ENCODE data around the gene SACM1L. TPM values are rescaled to one million over a fixed set of nuclear protein-coding genes. Genes with fewer than 3 reads are reported as not detected.

SACM1L gene
- total and polyA plus RNA-seq, 2 of the 8 experiments (the other 6 are each of a cell fraction or from before 2014, with no cell fraction given) = 20.1 to 61.0 TPM

DNA sequence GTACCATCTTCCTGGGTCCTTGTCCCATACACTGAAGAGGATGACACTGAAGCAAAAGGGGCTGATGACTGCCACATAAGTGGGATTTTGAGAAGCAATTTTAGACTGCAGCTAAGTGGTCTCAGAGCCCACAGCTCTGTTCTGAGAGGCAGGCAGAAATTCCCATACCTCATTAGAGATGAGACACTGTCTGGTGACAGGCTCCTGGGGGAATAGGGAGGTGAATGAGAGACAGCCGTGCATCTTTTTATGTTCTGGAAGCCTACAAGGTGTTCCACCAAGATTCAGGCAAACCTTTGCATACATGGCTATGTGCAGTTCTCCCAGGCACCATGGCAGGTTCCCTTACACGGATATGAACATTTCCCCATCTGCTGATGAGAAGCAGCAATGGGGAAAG lies 47.4 kb upstream of the SACM1L start:
- Histone ChIP-seq H3K79me2 (ENCODE audit: control insufficient read depth in 1 of 2, insufficient read depth in 2 of 2, low read length in 2 of 2) (peaks cover 0 to 8% of the 10 kb centered on the region in 2 experiments; a peak in 1 of 4 replicates), H3K4me2 (ENCODE audit: insufficient read depth in 1 of 2, low read depth in 2 of 2, low read length in 2 of 2) (no peak overlapping the region), H3K9me3 (ENCODE audit: insufficient read depth in 2 of 2, low read depth in 1 of 2, low read length in 1 of 2) (no peaks in the 10 kb centered on the region), H4K8ac (ENCODE audit: extremely low read depth, insufficient read depth, low read length) (no peak overlapping the region), H3K27ac (ENCODE audit: low read depth, low read length) (no peak overlapping the region), H2BK20ac (ENCODE audit: low read length) (no peak overlapping the region), H3K14ac (ENCODE audit: insufficient read length) (no peak overlapping the region), H3K18ac (ENCODE audit: extremely low read depth, low read length) (no peak overlapping the region), H3K4me3 (ENCODE audit: extremely low read depth in 1 of 4, insufficient read depth in 2 of 4, low read depth in 3 of 4, low read length in 4 of 4) (no peak overlapping the region), H3K79me1 (ENCODE audit: low read depth, low read length) (peaks cover 6% of the 10 kb centered on the region), H3K4ac (replicated peaks; ENCODE audit: insufficient read length, low read depth, low read length) (no peak overlapping the region), H2BK5ac (ENCODE audit: low read depth, low read length) (no peak overlapping the region), H4K5ac (ENCODE audit: insufficient read length, low read depth, low read length) (no peak overlapping the region), H4K91ac (replicated peaks; ENCODE audit: insufficient read length, low read length) (no peak overlapping the region), H3K27me3 (replicated peaks in 1 of 4; ENCODE audit: control insufficient read depth in 3 of 4, extremely low read depth in 1 of 4, insufficient read depth in 3 of 4, low read length in 3 of 4) (no peaks in the 10 kb centered on the region), H3K56ac (replicated peaks; ENCODE audit: insufficient read length, low read depth, low read length) (no peak overlapping the region), H2BK120ac (replicated peaks; ENCODE audit: low read depth, low read length) (no peak overlapping the region), H3K36me3 (ENCODE audit: control insufficient read depth in 2 of 4, insufficient read depth in 4 of 4, low read length in 3 of 4) (0 out of 8 replicates have a peak, but pooled peaks cover 0 to 3% (median 0%) of the 10 kb centered on the region in 4 experiments), H2AK5ac (ENCODE audit: low read depth, low read length) (no peak overlapping the region), H4K20me1 (replicated peaks in 1 of 2; ENCODE audit: control insufficient read depth in 1 of 2, insufficient read depth in 2 of 2, low read length in 2 of 2) (peaks cover 3 to 4% of the 10 kb centered on the region in 2 experiments), H3K23ac (ENCODE audit: insufficient read length) (no peak overlapping the region), H2BK12ac (ENCODE audit: low read depth, low read length) (no peak overlapping the region), H2BK15ac (ENCODE audit: low read length) (no peak overlapping the region), H2AFZ (ENCODE audit: low read length) (no peak overlapping the region), H3K9ac (replicated peaks in 1 of 4; ENCODE audit: extremely low read depth in 1 of 4, low read depth in 3 of 4, low read length in 3 of 4) (no peak overlapping the region), H3K23me2 (ENCODE audit: low read depth, low read length) (peaks cover 2% of the 10 kb centered on the region; the same call in 1 of the 2 replicates), H3K4me1 (replicated peaks in 1 of 4; ENCODE audit: control insufficient read depth in 3 of 4, insufficient read depth in 4 of 4, low read length in 3 of 4) (peaks cover 0 to 19% (median 7%) of the 10 kb centered on the region in 4 experiments; a peak in 6 of 7 replicates)
- CTCF ChIA-PET (ENCODE audit: partially characterized antibody) = interaction anchor here (0.5 to 8.2 kb wide), 6 partner anchors 13 to 1397 kb away, joined by 4 to 43 read pairs (median 5); partner anchors contain the start of gene LIMD1
- POLR2A ChIA-PET (ENCODE audit: partially characterized antibody) = interaction anchor here (1.1 kb wide), 1 partner anchor 43 kb away, joined by 3 read pairs; no protein-coding TSS in a partner anchor
- WGBS, 2 experiments (ENCODE audit: extremely low coverage in 1 of 2, insufficient coverage in 1 of 2, insufficient read length in 1 of 2, insufficient replicate concordance in 2 of 2, low coverage in 1 of 2, low lambda C conversion rate in 2 of 2, missing lambda C conversion rate in 1 of 2) = 92% methylated on average over 2 of the region's 2 CpGs; no CpG with 5 or more reads in 1 of the 2 experiments
- no peak for DNase-seq (ENCODE audit: low read depth in 1 of 2, low spot score in 2 of 2)
- no peak for FAIRE-seq
- TF ChIP-seq GABPA (IDR thresholded peaks at IDR 0.05; ENCODE audit: borderline replicate concordance, insufficient read depth, low read length) = no peak
- no peak for TF ChIP-seq CTBP2 (IDR thresholded peaks at IDR 0.05; ENCODE audit: borderline replicate concordance, insufficient read depth, insufficient read length, low read length)
- no peak for TF ChIP-seq POU5F1 (IDR thresholded peaks at IDR 0.05; ENCODE audit: low read depth, low read length)

All from H1 (cell line).